C4-2B (cell line): ENCODE data around the gene FAM216A.

Experiments
- CTCF ChIP-seq: fragments of 450-650 bp; conservative IDR thresholded peaks from 2 replicates; pipeline ENCODE4 v1.5.1; 2017; ENCODE audit warnings: mild to moderate bottlenecking
- ZFX ChIP-seq: fragments of 450-650 bp; IDR thresholded peaks from 2 replicates; pipeline ENCODE4 v1.6.1; 2017

- TF ChIP-seq ZFX (no peak), CTCF (no peak)
These were observed 32.4 kb upstream of the FAM216A start for GRCh38 chr12:110436231-110436630.
